ENCODE results near the gene TRIB2.
"Not testable (repeated sequence)": the region's sequence is repeated elsewhere in the genome, so short reads cannot be mapped to it uniquely, and the experiment has no call there.

TRIB2 gene

DNA sequence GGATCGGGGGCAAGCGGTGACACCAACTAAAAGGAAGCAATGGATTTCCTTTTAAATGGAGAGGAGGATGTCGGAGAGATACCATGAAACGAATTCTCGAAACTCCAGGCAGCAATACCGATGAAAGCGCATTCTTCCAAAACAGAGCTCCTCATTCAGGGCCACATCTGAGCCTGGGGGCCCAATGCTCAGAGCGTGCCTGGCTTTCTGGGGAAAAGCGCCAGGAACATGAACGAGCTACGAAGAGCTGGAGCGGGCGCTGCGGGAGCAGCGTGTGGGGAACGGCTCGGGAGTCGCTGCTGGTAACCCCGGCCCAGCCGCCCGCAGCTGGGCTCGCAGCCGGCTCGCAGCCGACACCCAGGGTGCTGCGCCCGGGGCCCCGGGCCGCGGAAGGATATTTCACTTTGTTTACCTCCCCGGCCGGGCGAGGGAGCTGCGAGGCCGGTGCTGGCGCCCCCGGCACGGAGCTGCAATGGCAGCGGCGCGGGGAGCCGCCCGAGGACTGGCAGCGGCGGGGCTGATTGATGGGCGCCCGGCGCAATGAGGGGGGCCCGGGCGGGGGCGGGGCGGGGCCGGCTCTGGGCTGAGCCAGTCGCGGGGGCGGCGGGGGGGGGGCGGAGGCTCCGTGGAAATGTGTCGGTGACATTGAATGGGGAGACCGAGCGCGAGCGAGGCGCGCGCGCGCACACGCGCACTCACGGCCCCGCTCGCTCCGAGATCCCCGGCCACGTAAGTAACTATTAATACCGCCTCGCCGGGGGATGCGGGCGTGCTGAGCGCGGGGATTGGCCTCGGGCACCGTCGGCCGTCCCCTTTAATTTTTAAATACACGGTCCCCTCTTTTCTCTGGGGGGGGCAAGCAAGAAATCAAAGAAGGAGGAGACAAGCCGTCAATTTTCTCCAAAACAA lies at the start of gene TRIB2:
TRIB2 (plus strand) TSS at position 655 of the 909 bp plus-strand sequence. CDS start 1,372 bp downstream, outside the sequence.
- in situ Hi-C loops (cut with MboI; ENCODE audit: low sequenced_read_pairs) = loop anchor here (25.0 kb wide), 1 partner anchor 879 kb away; no protein-coding TSS in a partner anchor

DNA sequence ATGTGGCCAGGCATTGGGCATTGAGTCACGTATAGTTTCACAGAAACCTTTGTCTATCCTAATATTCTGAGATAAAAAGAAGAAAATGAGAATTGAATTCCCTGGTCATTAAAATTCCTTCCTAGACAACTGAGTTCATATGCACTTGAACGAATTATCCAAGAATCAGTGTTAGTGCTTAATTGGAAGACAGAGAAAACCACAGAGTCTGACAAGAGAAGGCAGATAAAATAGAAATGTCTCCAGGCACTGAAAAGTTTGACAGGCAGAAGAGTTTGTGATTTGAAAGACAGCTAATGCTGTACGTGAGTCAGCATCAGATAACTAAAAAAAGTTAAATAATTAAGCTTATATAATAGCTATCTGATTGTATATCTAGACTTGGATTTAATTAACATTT lies 47.7 kb upstream of the TRIB2 start:
- in situ Hi-C loops (cut with MboI; ENCODE audit: low sequenced_read_pairs) = no loop called here

DNA sequence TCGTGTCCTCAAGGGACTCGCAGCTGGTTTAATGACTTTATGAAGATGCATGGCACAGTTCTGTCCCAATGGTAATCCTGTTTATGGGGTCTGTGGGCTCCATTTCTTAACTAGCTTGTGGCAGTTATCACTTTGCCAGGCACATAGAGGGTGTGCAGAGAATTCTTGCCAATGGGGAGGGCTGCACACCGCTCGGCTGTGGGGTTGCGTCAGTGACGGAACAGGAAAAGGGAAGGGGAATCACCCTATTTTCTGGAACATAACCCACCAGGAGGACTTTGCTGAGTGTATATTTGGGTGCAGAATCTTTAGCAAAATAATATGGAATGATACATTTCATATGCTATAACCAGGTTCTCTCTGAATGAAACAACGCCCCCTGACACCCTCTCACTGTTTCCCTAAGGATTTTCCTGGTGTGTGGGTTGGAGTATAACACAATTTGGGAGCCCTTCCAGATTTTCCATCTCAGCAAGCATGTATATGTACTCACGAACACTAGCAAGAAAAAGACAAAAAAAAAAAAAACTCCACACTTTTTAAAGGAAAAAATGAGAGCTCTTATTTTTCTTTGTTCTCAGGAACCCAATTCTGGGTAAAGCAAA lies 43.9 kb upstream of the TRIB2 start:
- in situ Hi-C loops (cut with MboI; ENCODE audit: low sequenced_read_pairs) = no loop called here

DNA sequence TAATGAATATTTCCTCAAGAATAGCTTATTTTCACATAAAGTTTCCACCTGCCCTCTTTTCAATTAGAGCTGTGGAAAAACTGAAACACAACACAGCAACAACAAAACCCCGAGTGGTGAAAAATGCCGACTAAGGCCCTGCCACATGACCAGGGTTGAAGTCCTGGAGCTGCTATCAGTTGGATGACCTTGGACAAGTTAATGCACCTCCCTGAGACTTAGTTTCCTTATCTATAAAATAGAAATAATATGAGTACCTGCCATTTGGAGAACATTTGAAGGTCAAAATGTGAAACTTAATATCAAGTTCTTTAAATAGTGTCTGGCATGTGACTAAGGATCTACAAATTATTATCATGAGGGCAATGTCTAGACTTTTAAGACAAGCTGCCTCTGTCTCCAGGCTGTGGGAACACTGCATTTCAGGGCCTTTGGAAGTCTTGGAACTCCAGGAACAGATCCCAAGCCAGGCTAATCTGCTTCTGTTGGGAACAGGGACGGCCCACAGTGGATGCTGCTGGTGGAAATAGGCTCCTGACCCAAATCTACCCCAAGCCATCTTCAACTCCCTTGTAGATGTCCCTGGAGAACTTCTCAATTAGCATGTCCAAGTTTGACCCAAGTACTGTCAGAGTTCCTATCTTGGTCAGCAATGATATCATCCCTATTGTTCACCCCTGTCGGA lies 42.0 kb upstream of the TRIB2 start:
- in situ Hi-C loops (cut with MboI; ENCODE audit: low sequenced_read_pairs) = no loop called here

DNA sequence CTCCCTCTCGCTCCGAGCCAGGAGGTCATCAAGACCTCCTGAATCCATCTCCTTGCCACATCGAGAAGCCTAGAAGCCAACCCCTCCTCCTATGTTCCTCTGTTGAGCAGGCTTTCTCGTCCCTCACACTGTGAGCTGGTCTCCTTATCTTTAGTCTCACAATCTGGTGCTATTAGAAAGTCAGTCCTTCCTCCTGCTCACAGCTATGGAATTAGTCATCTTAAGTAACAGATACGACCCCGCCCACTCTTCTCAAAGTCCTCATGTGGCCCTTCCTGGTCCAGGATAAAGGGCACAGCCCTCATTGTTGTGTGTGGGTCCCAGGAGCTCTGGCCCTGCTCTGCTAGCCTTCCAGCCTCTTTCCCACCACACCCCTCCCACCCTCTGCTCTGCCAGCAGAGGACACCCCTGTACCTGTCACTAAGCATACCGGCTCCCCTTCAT lies 41.4 kb upstream of the TRIB2 start:
- in situ Hi-C loops (cut with MboI; ENCODE audit: low sequenced_read_pairs) = no loop called here

DNA sequence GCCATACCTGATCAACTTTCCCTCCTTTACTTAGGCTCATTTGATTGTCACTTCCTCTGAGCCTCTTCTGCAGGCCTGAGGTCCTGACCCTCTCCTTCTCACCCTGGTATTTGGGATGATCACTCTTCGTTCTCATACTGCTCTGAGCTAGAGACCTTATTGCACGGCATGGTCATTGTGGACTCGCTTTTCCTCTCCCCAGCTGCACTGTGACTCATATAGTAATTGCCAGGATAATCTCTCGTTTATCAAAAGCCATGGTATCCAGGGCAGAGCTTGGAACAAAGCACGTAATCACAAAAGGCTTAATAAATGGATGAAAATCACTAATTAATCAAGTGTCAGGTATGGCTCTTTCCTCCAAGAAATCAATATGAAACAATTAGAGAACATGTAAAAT lies 40.9 kb upstream of the TRIB2 start:
- in situ Hi-C loops (cut with MboI; ENCODE audit: low sequenced_read_pairs) = no loop called here

DNA sequence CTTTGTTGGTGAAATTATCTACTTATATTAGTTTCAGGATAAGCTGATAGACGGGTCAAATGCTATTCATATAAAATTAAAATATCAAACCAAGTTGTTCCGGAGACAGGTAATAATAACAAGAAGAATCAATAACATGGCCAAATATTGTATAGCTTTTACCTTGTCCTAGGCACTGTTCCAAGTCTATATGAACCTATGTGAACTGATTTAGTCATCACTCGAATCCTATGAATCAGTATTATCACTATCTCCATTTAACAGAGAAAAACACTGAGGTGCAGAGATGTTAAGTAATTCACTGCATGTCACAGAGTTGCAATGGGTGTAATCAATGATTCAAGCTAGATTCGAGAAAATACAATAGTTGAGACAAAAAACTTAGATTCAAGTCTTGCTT lies 40.0 kb upstream of the TRIB2 start:
- in situ Hi-C loops (cut with MboI; ENCODE audit: low sequenced_read_pairs) = no loop called here

DNA sequence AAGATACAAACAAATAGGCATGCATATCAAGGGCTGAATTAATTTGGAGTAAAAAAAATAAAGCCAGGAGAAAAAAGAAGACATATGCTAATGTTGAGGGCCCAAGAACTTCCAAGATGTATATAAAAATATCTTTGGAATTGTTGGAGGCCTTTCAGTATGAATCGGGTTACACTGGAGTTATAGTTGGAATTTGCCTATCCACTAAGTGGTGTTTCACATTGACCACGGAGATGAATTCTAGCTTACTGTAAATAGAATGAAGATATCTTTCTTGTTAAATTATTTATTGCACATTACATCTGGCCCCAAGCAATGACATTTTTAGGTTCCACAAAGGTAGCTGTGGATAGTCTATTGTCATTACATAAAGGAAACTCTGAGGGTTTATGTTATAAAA lies 38.5 kb upstream of the TRIB2 start:
- in situ Hi-C loops (cut with MboI; ENCODE audit: low sequenced_read_pairs) = no loop called here

DNA sequence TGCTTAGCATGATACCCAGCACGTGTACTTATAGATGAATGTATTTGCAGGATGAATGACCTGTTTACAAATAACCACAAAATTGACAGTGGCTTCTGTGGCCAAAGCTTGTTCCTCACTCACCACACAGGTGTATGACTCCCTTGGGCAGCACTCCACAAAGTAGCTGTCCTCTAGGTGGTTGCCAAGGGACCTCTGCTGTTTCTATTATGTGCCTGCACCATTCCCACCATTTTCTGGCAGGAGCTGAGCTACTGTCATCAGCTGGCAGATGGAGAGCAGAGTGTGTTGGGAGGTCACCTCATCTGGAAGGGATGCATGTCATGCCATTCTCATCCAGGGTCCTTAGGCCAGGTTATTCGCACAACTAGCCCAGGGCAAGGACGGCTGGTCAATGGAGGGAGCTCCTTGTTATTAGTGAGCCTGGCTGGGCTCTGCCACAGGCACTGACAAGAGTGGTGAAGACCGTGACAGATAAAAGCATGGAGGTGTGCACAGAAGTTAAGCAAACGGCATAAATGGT lies 37.1 kb upstream of the TRIB2 start:
- in situ Hi-C loops (cut with MboI; ENCODE audit: low sequenced_read_pairs) = no loop called here

DNA sequence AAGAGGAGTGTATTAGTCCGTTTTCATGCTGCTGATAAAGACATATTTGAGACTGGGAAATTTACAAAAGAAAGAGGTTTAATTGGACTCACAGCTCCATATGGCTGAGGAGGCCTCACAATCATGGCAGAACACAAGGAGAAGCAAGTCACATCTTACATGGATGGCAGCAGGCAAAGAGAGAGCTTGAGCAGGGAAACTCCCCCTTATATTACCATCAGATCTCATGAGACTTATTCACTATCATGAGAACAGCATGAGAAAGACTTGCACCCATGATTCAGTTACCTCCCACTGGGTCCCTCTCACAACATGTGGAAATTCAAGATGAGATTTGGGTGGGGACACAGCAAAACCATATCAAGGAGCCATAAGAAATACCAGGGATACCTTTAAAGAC lies 36.6 kb upstream of the TRIB2 start:
- in situ Hi-C loops (cut with MboI; ENCODE audit: low sequenced_read_pairs) = not testable (repeated sequence)

DNA sequence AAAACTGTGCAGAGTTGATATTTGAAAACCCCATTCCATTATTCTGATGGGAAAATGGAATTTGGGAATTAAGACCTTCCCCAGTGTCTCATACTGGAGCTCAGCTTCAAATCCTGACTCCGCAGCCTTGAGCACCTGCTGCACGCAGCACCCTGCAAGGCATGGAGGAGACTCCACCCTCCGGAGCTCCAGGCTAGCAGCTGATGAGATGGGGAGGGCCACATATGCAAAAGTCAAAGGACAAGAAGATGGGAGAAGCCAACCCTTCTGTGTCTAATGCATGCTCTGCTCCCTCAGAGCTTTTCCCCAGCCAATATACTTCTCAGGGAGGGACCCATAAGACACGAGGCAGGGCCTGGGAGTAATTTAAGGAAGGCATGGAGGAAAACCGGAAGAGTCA lies 34.7 kb upstream of the TRIB2 start:
- in situ Hi-C loops (cut with MboI; ENCODE audit: low sequenced_read_pairs) = no loop called here

DNA sequence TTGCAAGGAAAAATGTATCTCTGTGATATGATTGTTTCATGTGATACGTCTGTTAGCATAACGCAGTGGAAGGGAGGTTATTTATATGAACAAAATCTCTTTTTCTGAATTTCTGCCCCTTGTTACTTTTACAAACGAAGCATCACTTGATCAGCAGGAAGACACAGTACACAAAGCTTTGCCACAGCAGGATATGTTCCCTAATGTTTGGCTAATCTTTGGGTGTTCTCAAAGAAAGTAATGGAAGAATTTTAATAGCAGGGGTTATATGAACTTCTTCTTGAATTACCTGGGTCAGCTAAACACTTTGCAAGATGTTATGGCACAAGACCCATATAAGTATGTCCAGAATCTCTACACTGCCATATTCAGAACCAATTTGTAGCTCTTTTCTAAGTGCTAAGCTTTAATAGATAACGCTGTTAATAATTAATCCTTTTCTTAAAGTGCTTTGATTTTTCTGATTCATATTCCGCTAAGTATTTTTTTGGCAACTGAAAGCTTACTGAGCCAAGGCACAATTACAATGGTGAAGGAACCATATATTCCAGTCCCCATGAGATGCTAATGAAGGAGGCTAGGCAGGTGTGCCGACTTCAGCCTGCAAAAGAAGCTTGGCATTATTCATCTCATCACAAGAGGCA lies 33.2 kb upstream of the TRIB2 start:
- in situ Hi-C loops (cut with MboI; ENCODE audit: low sequenced_read_pairs) = no loop called here

DNA sequence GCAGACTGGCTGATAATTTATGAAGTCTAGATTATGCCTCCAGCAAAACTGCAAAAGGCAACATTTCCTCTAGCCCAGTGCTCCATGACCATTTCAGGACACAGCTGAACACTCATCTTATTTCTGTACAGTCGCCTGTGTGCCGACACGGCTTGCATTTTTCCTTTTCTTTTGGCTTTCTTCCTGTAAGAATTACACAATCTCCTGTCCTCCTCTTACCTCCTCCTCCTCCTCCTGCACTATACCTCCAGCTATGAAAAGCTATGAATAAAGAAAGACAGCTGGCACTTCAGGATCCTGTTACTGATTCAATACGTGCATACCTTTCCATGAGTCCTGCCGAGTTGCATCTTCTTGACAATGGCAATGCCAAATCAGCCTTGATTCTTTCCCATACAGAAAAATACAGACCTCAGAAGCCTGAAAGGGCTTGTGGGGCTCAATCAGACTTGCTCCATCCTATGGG lies 32.2 kb upstream of the TRIB2 start:
- in situ Hi-C loops (cut with MboI; ENCODE audit: low sequenced_read_pairs) = no loop called here

DNA sequence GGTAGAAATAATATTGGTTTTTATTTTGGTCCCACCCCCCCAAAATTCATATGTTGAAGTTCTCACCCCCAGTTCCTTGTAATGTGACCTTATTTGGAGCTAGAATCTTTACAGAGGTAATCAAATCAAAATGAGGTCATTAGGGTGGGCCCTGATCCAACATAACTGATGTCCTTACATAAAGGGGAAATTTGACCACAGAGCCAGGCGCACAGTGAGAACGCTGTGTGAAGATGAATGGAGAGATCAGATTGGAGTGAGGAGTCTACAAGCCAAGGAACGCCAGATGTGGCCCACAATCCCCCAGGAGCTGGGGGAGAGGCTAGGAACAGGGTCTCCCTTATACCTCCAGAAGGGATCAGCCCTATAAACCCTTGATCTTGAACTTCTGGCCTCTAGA lies 31.6 kb upstream of the TRIB2 start:
- in situ Hi-C loops (cut with MboI; ENCODE audit: low sequenced_read_pairs) = no loop called here

DNA sequence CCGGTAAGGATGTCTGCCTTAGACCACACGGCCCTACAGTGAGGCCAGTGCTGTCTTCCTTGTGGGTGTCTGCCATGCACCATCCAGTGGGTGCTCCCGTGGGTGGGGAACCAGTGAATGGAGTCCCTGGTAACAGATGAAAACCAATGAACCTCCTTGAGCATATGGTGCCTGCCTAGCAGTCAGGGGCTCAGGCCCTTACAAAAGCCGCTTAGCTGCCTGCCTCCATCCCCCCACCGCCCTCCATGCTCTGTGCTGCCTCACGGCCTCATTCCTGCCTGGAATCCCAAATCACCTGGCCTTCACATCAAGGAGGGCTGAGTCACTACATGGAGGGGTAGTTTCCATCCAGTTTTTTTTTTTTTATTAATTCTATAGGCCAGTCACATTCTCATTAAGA lies 30.8 kb upstream of the TRIB2 start:
- in situ Hi-C loops (cut with MboI; ENCODE audit: low sequenced_read_pairs) = no loop called here

DNA sequence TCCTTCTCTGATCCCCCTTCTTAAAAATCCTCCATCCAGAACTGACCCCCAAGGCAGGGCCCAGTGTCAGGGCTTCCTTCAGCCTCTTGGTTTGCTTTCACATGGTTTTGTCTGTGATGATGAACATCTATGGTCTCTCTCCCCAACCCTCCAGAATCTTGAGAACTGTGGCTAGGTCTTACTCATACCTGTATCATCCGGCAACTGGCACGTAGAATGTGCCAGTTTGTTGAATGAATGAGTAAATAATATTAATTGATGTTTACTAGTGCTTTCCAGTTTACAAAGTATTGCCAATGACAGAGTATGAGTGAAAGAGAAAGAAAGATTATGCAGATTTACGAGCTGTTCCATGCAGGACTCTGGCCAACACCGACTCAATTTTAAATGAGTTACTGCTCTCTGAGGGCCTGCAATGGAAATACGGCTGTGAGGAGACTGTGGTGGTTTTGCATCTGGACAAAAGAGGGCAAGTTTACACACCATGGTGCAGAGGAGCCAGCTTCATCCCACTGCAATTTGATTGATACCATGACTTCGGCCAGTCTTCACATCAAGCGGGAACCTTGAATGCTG lies 29.9 kb upstream of the TRIB2 start:
- in situ Hi-C loops (cut with MboI; ENCODE audit: low sequenced_read_pairs) = no loop called here

DNA sequence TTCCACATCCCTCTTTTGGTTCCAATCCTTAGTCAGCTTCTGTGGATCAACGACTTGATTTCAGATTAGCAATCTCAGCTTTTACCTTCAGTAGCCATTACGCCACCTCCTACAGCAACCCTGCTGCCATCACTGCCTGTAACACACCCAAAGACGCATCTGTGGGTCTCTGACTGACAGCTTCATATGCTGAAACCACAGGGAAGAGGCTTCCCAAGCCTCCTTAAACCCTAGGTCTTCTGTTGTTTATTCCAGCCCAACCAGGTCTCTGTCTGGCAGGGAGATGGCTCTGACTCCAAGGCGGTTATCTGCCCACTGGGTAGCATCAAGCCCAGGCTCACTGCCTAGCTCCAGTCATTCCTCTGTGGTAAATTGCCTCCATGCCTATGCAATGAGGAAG lies 28.6 kb upstream of the TRIB2 start:
- in situ Hi-C loops (cut with MboI; ENCODE audit: low sequenced_read_pairs) = no loop called here

DNA sequence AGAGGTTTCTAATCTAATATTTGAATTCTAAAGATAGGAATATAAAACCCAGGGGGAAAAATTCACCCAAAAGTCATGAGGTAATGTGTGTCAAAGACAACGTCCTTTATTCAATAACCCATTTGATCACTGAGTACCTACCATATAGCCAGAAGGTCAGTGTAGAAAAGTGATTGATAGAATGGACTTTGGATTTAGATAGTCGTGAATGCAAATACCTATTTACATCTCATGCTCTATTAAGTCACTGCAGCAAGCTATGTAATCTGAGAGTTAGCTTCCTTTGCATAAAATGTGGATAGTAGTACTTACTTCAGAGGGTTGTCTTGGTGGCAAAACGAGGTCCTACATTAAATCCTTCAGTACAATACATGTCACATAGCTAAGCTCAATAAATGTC lies 27.8 kb upstream of the TRIB2 start:
- in situ Hi-C loops (cut with MboI; ENCODE audit: low sequenced_read_pairs) = no loop called here

DNA sequence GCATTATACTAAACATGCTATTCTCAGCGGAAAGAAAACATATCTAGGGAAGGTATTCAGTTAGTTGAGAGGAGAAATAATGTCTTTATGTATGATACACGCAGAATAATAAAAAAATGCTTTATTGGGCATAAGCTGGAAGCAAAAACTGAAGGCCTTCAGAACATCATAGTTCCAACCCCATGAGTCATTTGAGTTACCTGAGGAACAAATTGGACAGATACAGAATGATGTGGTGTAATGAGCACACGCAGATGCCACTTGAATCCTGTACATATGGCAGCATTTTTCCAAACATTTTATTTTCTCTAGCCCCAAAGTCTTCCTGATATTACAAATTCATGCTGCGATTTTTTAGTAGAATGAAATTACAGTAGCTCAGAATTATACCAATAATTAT lies 23.2 kb upstream of the TRIB2 start:
- in situ Hi-C loops (cut with MboI; ENCODE audit: low sequenced_read_pairs) = no loop called here

DNA sequence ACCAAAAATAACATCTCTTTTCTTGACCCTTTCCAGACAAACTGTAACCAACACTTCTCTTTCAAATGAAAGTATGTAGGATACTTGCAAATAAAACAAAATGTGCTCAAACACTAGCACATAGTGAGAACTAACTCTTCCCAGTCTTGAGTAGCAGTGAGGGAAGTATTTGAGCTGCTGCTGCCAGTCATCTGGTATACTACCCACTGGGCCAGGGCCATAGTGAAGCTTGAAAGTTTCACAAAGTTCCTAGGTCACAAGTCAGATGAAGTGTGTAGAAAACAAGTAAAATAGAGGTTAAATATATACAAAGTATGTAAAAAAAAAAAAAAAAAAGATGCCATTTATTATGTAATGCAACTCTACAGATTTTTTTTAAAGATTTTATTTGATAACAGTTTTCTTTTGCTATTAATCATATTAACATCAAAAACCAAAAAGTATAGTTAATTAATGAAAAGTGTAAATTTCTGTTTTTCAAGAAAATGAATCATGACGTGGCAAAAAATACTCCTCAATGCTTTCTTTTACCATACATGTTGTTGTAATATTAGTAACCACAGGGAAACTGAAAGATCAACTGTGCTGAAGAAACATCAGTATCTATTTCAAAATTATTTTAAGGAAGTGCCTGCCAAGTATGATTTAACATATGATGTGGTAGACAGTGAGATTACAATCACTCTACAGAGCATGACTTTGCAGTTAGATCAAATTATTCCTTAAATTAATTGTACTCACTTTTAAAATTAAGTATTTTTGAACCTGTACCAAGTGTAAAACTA lies 21.6 kb upstream of the TRIB2 start:
- in situ Hi-C loops (cut with MboI; ENCODE audit: low sequenced_read_pairs) = no loop called here

All from HL-60/S4 (cell line).